Esophagus squamous epithelium (tissue), 4 donors: ENCODE data around the gene ABCA6.

ENCODE experiments used
- CTCF ChIP-seq, 6 experiments: fragments of 450-650 bp in 4 of 6; fragments of 200-600 bp in 2 of 6; sonication (generic) in 2 of 6; IDR thresholded peaks; one replicate each; pipeline ENCODE4 v1.5.1; 2016 to 2019; ENCODE audit warnings: antibody characterized with exemption in 6 of 6, mild to moderate bottlenecking in 4 of 6, moderate library complexity in 4 of 6
- POLR2A ChIP-seq, 4 donors: fragments of 450-650 bp; IDR thresholded peaks; one replicate each; pipeline ENCODE4 v1.6.1; 2017; ENCODE audit warnings: antibody characterized with exemption in 4 of 4, mild to moderate bottlenecking in 4 of 4, moderate library complexity in 3 of 4

DNA sequence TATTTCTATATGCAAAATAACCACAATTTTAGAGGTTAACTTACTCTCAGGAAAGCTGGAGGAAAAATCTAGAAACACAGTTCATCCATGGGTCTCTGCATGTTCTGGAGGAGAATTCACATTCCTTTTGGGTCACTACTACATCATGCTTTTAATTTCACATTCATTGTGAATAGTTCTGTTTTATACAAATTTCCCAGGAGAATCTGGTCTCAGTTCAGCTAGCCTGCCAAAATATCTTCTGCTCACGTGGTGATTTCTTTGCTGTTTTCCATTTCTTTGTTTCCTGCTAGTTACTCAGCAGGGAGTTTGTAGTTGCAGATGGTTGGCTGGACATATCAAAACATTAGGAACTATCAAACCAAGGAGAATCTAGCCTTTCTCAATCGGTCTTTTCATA lies 80.9 kb downstream of the ABCA6 start, which contains the start of gene ABCA9:
- TF ChIP-seq CTCF (IDR thresholded peaks at IDR 0.05): no peak
- TF ChIP-seq POLR2A (IDR thresholded peaks at IDR 0.05): no peak
